PC-9 (cell line): ENCODE results near the gene IMMP2L.

ENCODE experiments used
- EZH2 ChIP-seq: fragments of 200-600 bp; sonication (generic); IDR thresholded peaks from 2 replicates; pipeline ENCODE4 v1.8.0; 2017; ENCODE audit warnings: antibody characterized with exemption, low read depth
- TF ChIP-seq, protein P1 (sequence below): fragments of 200-600 bp; sonication (generic); conservative IDR thresholded peaks from 2 replicates; pipeline ENCODE4 v1.6.1; 2017; ENCODE audit warnings: mixed run types, antibody characterized with exemption, mild to moderate bottlenecking, moderate library complexity

GRCh38 chr7:111460695-111461094, 101.6 kb downstream of the IMMP2L start:
- TF ChIP-seq, protein P1, sequence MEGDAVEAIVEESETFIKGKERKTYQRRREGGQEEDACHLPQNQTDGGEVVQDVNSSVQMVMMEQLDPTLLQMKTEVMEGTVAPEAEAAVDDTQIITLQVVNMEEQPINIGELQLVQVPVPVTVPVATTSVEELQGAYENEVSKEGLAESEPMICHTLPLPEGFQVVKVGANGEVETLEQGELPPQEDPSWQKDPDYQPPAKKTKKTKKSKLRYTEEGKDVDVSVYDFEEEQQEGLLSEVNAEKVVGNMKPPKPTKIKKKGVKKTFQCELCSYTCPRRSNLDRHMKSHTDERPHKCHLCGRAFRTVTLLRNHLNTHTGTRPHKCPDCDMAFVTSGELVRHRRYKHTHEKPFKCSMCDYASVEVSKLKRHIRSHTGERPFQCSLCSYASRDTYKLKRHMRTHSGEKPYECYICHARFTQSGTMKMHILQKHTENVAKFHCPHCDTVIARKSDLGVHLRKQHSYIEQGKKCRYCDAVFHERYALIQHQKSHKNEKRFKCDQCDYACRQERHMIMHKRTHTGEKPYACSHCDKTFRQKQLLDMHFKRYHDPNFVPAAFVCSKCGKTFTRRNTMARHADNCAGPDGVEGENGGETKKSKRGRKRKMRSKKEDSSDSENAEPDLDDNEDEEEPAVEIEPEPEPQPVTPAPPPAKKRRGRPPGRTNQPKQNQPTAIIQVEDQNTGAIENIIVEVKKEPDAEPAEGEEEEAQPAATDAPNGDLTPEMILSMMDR: no peak
- no peak for TF ChIP-seq EZH2
